HG02970 (cell line): ENCODE data around the gene ATP10A.

Experiments
- ATAC-seq: cut with Tn5 transposase; IDR thresholded peaks from one replicate; pipeline ENCODE4 v1.9.1; 2021; ENCODE audit warnings: mild to moderate bottlenecking, moderate library complexity, moderate number of reproducible peaks; ENCODE audit not compliant: unreplicated experiment, low FRiP score

The ATP10A gene

DNA sequence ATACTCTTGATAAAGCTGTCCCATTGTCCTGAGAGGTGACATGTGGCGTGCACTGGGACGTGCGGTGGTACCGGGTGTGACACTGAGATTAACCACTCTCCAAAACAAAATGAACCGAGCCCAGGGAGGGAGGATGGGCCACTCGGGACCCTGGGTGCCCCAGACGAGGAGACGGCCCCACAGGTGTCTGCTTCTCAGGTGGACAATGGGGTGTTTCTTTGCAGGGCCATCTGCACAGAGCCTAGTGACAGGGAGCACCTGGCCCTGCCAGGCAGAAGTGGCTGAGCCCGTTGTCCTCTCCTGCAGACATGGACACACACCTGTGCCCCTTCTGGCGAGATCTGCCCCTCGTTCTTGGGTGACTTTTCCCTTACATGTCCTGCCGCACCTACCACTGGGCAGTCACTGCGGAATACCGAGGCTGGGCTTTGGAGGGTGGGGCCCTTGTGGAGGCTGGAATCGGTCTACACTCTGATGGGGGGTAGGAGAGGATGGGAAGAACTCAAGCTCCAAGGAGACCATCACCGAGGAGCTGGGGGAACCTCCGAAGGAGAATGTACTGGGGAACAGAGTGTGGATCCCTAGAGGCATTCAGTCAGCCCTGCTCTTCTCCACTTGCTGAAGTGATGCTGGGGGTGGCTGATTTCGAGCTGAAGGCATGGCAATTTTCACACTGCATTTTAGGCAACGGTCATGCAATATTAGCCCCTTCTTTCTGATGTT is 153.5 kb downstream of the ATP10A start:
- ATAC-seq: no peak

GRCh38 chr15:25708391-25708790 is 154.7 kb downstream of the ATP10A start:
- no peak for ATAC-seq

DNA sequence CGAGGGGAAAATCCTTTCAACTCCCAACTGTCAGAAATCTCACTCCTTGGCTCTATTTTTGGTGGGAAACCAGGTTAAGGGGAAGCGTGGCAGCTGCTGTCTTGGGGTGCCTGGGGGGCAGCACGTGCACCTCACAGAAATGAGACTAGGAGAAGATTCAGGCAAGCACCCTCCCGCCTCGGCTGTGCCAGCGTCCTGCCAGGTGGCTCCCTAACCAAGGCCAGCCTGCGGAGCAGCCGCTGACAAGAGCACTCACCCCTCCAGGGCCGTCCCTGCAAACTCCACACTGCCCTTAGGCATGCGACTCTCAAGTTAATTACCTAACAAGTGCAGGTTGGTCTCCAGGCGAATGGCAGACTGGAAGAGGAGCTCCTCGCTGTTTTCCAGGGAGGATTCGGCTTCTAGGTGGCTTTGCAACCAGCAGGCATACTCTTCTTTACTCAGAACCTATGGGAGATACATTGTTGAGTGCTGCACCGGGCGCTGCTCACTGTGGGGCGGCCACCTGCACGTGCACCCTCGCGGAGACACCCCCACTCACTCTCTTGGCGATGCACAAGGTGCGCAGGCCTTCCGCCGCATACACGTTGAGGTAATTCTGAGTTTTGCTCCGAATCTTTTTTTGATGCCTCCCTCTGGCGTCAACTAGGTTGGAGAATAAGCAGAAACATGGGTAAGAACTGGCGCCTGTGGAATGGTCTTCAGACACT is 155.3 kb downstream of the ATP10A start:
- no peak for ATAC-seq

DNA sequence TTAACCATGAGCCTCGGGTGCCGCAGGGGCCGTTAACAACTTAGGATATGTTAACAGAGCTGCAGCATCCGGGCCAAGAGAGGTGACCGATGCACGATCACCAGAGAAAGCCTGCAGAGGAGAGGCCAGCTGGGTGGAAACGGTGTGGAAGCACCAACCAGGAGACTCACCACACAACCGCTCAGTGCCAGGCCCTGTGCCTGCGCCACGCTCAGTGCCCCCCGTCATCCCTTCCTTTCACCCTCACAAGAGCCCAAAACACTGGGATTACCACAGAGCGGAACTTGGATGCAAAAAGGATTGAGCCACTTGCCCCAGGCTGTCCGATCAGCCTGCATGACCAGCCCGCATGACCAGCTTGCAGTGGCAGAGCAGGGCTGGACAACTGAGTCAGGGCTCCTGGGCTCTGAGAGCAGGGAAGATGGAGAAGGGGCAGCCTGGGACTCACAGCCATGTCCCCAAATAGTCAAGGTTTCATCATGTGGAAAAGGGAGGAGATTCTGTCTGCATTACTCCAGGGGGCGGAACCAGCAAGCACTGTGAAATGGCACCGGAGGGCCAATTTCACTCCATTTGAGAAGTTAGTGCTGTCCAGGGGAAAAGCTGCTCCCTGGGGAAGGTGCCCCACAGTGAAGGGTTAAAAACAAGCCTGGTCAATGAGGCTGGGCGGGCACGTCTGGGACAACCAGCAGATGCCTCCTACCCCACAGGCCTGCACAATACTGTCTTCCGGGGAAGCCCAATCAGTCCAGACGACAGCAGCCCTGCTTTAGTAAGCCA is 156.8 kb downstream of the ATP10A start:
- ATAC-seq: no peak

DNA sequence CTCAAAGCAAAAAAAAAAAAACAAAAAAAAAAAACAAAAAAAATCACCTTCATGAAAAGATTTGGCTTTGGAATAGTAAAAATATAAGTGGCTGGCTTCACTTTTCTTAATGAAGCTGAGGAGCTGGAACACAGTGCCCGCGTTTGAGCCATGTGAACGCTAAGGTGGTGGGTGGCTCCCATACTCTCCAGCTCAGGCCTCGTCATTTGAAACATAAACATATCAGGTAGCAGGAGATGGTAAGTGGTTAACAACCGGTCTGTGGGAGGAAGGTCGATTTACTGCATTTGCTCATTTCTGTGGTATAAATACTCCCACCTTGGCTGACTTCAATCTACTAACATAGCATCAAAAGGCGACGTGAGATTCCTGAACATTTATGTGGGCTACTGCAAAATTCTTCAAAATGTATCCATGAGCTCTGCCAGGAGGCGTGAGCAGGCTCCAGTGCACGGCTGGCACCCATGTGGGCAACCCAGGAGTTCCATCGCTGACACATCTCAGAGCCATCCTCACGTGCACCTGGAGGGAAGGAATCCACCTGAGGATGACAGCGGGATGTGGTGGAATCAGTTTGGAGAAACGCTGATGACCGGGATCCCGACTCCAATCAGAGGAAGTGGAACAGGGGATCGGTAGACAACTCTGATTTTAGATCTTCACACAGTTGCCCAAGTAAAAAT is 157.6 kb downstream of the ATP10A start:
- ATAC-seq: no peak

- ATAC-seq: no peak
Measured at GRCh38 chr15:25703726-25704125, 159.4 kb downstream of the ATP10A start.

GRCh38 chr15:25701721-25702465 is 161.2 kb downstream of the ATP10A start:
- no peak for ATAC-seq

- ATAC-seq: no peak
Measured at GRCh38 chr15:25700916-25701315, 162.2 kb downstream of the ATP10A start.

DNA sequence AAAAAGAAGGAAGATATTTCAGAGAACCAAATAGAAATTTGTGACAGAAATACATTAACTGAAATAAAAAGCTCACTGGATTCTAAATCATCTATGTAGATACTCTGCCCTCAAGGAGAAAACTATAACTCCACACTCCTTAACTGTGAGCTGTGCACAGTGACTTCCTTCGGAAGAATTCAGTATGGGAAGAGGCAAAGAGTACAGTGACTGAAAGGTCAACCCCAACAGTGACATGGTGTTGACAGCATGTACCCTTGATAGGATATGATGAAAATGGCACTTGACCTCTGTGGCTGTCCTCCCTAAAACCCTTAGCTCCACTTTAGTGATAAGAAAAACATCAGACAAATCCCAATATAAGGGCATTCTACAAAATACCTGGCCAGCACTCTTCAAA is 165.5 kb downstream of the ATP10A start:
- no peak for ATAC-seq

GRCh38 chr15:25695875-25696760 is 167.0 kb downstream of the ATP10A start:
- no peak for ATAC-seq

GRCh38 chr15:25694823-25695312 is 168.3 kb downstream of the ATP10A start:
- ATAC-seq: no peak

- no peak for ATAC-seq
Measured at GRCh38 chr15:25694239-25694584, 168.9 kb downstream of the ATP10A start.

DNA sequence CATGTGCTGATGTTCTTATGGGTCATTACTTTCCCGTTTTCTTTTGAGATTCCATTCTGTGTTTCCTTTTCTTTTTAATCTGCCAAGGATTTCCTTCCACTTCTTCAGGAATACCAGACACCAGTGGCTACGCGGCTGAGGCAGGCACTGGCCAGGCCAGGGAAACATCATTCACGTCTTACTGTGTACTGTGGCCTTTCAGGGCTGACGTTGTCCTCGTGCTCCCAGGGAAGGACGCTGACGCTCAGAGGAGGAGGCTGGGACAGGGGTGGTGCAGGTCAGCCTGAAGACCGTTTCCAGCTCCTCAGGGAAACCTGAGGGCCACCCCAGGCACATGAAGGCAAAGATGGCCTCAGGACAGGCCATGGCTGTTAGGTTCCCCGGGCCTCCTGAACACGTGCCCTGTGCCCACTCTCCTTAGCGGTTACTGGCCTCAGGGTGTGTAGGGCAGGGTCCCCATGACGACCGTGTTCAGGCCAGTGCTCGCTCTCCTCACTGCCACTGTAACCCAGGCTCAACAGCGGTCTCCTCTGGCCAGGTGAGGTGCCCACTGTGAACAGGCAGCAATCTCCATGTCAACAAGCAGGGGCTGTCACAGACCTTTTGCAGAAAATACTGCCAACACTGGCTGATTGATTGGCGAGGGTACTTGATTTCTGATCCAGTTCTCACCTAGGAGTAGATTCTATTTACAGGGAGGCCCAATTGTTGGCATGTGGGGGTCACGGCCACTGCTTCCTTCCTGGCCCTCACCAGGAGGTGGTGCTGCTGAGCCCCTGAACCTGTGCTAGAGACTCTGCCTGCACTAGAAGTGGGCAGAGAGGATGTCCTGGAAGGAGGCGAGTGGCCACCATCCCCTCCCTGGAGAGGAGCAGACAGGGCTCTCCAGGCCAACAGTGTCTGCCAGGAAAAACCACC is 169.5 kb downstream of the ATP10A start:
- no peak for ATAC-seq

DNA sequence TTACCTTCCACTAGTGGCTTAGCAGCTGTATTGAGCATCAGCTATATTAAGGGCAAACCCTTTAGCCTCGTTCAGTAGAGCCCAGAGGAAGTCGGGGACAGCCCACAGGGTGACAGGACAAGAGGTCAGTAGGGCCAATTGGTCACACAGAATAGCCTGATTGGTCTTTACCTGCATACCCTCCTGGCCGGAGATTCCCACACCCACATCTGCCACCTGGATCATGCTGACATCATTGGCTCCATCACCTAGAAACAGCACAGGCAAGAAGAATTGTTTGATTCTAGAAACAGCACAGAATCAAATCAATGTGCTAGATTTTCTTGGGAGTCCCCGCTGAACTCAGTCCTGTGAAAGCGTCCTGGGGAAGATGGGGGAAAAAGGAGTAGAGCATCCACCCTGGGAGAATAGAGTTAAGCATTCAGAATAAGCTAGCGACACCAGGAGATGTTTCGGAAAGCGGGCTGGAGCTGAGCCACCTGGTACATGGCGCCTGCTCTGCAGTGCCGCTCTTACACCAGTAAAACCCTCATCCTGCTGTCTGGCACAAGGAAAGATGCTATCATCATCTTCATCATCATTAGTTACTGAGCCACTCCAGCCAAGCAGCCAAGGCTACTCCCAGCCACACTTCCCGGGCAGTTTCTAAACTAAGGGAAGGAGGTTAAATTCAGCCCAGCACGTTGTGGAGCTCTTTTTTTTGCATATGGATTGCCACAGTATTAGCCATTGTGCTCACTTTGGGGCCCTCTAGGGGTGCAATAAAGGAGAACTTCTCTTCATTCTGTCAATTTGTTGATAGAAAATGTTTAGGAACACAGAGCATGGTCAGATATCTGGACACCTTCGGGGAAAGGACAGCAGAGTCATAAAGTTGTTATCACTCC is 171.3 kb downstream of the ATP10A start:
- ATAC-seq: no peak

DNA sequence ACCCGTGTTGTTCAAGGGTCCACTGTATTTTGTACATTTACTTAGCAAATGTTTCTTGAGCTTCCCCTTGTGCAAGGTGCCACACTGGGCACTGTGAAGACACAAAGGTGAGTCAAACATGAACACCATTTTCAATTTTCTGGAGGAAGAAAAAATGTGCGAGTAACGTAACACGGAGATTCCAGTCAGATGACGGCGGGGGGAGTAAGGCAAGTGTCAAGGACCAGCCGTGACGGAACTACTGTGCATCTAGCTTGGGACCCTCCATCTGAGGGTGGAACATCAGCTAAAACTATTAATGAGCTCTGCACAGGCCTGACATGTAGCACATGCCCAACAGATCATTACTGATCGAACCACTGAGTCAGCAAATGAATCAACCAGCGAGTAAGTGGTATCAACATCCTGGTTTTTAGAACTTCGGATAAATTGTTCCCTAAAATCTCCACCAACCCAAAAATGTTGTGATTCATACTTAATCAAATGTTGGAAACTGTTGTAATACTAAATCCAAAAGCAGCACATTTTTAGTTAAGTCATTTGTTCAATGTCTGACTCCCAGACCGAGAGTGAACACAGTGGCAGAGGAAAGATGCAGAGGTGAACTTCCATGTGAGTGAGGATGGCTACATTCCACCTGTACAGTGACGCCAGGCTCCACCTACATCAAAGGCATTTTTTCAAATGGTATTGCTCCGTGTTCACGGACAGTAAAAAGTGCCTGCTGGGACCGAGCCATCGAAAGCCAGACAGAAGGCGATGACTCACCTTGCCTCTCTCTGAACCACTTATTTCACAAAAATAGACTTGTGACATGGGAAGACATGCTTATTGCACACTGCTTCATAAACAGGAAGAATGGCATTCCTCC is 172.2 kb downstream of the ATP10A start:
- no peak for ATAC-seq

- ATAC-seq: no peak
Measured at GRCh38 chr15:25689592-25689991, 173.5 kb downstream of the ATP10A start.
